Measurements from ENCODE around the gene PKN2. TPM values are rescaled to one million over a fixed set of nuclear protein-coding genes. Genes with fewer than 3 reads are reported as not detected.

PKN2 gene
- total RNA-seq, 6 experiments from 2014 or later = 13.6 to 16.6 (median 15.0) TPM

- TF ChIP-seq POLR2A (IDR thresholded peaks at IDR 0.05) (no peak), CTCF (IDR thresholded peaks at IDR 0.05) (no peak)
- Histone ChIP-seq H3K27ac (no peak overlapping the region), H3K4me3 (no peak overlapping the region), H3K4me1 (peaks cover 0 to 6% (median 0%) of the 10 kb centered on the region in 4 donors), H3K27me3 (no peaks in the 10 kb centered on the region), H3K9me3 (no peaks in the 10 kb centered on the region), H3K36me3 (no peaks in the 10 kb centered on the region)
- ATAC-seq (no peak), DNase-seq (no peak)
- 61% methylated on average over 3 of the region's 3 CpGs for WGBS (ENCODE audit: insufficient coverage, low coverage, low lambda C conversion rate, missing lambda C conversion rate)
- intact Hi-C loops (cut with DNase I) = no loop called here
Observed at GRCh38 chr1:88680471-88680870, 3.6 kb upstream of the PKN2 start.

- intact Hi-C loops (cut with DNase I) = no loop called here
- no peak for ATAC-seq
- no peak overlapping the region for H3K4me3 ChIP-seq
- 90% methylated on average over 3 of the region's 3 CpGs for WGBS (ENCODE audit: insufficient coverage, low coverage, low lambda C conversion rate, missing lambda C conversion rate)
- H3K27me3 ChIP-seq = no peaks in the 10 kb centered on the region
- no peaks in the 10 kb centered on the region for H3K36me3 ChIP-seq
- peaks cover 0 to 12% (median 3%) of the 10 kb centered on the region in 4 donors for H3K4me1 ChIP-seq
- H3K9me3 ChIP-seq = no peaks in the 10 kb centered on the region
- H3K27ac ChIP-seq = no peak overlapping the region
- TF ChIP-seq CTCF (IDR thresholded peaks at IDR 0.05) (no peak), POLR2A (IDR thresholded peaks at IDR 0.05) (no peak)
- no peak for DNase-seq
Observed at GRCh38 chr1:88680911-88681622, 3.0 kb upstream of the PKN2 start.

GRCh38 chr1:88684482-88685258 is 597 bp downstream of the PKN2 start:
- Histone ChIP-seq H3K36me3 (no peaks in the 10 kb centered on the region), H3K27me3 (no peaks in the 10 kb centered on the region), H3K4me1 (peaks cover 0 to 19% (median 6%) of the 10 kb centered on the region in 4 donors), H3K27ac (peak overlapping the region; percentile 85 to 91 (median 86)), H3K9me3 (no peaks in the 10 kb centered on the region), H3K4me3 (peak overlapping the region; percentile 84 to 89 (median 86))
- intact Hi-C loops (cut with DNase I) = no loop called here
- DNase-seq (peak; percentile 63 to 72 (median 69)), ATAC-seq (peak; percentile 48 to 67 (median 60))
- TF ChIP-seq POLR2A (IDR thresholded peaks at IDR 0.05) = no peak
- TF ChIP-seq CTCF (IDR thresholded peaks at IDR 0.05) = no peak
- under 1% methylated on average over 26 of the region's 58 CpGs for WGBS (ENCODE audit: insufficient coverage, low coverage, low lambda C conversion rate, missing lambda C conversion rate)

- DNase-seq = no peak
- ATAC-seq = no peak
- TF ChIP-seq POLR2A (IDR thresholded peaks at IDR 0.05) = no peak
- TF ChIP-seq CTCF (IDR thresholded peaks at IDR 0.05) = no peak
- WGBS (ENCODE audit: insufficient coverage, low coverage, low lambda C conversion rate, missing lambda C conversion rate) = 0% methylated on average over 7 of the region's 7 CpGs
- peaks cover 0 to 19% (median 6%) of the 10 kb centered on the region in 4 donors for H3K4me1 ChIP-seq
- H3K4me3 ChIP-seq = peak overlapping the region; percentile 84 to 89 (median 86)
- intact Hi-C loops (cut with DNase I) = no loop called here
- H3K9me3 ChIP-seq = no peaks in the 10 kb centered on the region
- H3K36me3 ChIP-seq = no peaks in the 10 kb centered on the region
- peak overlapping the region; percentile 85 to 91 (median 86) for H3K27ac ChIP-seq
- no peaks in the 10 kb centered on the region for H3K27me3 ChIP-seq
Observed at GRCh38 chr1:88685259-88685620, 1.2 kb downstream of the PKN2 start.

All from right lobe of liver (tissue), 6 donors.